Fibroblast of the conjunctiva (primary cell): ENCODE measurements around the gene FHIT.
"Not testable (repeated sequence)": the region's sequence is repeated elsewhere in the genome, so short reads cannot be mapped to it uniquely, and the experiment has no call there.

ENCODE experiments used
- DNase-seq: peaks from one replicate; pipeline ENCODE4 v3.0.0-alpha.2; 2010; ENCODE audit warnings: low read depth

Gene FHIT

DNA sequence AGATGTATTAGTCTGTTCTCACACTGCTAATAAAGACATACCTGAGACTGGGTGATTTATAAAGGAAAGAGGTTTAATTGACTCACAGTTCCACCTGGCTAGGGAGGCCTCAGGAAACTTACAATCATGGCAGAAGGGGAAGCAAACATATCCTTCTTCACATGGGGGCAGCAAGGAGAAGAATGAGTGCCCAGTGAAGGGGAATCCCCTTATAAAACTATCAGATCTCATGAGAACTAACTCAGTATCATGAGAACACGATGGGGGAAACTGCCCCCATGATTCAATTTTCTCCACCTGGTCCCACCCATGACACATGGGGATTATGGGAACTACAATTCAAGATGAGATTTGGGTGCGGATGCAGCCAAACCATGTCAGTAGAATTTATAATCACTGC lies 1316.7 kb downstream of the FHIT start:
- DNase-seq, result not testable (repeated sequence)

GRCh38 chr3:59930170-59930569 lies 1321.1 kb downstream of the FHIT start:
- DNase-seq, result no peak

- DNase-seq, result no peak
Observed at GRCh38 chr3:59927056-59927455, 1324.2 kb downstream of the FHIT start.

GRCh38 chr3:59925946-59926345 lies 1325.3 kb downstream of the FHIT start:
- DNase-seq, result no peak

DNA sequence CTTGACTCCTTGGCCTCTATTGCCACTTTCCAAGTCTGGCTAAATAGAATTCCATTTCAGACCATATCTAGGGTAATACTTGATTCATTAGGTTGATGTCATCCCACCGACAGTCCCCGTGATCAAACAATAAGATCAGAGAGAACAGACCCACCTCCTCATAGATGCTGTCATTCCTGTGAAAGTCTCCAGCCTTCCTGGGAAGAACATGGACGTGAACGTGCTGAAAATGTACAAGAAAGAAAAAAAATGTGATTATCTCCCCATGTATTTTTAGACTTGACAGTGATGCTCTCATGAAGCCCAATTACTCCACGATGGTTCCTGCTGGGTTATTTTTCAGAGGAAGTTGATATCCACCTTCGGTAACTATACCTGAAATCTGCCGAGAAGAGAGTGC lies 1329.1 kb downstream of the FHIT start:
- no peak for DNase-seq

GRCh38 chr3:59920822-59921221 lies 1330.4 kb downstream of the FHIT start:
- DNase-seq, result no peak

- DNase-seq, result no peak
Observed at GRCh38 chr3:59919586-59919985, 1331.7 kb downstream of the FHIT start.

DNA sequence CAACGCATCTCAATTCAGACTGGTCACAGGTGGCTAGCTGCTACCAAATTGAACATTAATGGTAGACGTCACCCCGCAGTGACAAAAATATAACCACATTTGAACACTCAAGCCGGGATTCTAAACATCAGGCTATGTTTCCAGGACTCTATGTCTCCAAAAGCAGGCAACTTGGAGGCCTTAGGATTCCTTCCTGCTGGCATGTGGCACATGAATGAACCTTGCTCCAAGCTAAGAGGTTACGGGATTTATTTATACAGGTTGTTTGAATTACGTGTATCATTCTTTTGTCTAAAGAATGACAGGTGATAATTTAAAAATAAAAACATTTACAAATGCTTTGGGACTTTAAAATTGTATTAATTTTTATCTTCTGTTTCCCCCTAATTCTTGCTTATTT lies 1337.0 kb downstream of the FHIT start:
- no peak for DNase-seq

- no peak for DNase-seq
Observed at GRCh38 chr3:59913645-59914044, 1337.6 kb downstream of the FHIT start.

DNA sequence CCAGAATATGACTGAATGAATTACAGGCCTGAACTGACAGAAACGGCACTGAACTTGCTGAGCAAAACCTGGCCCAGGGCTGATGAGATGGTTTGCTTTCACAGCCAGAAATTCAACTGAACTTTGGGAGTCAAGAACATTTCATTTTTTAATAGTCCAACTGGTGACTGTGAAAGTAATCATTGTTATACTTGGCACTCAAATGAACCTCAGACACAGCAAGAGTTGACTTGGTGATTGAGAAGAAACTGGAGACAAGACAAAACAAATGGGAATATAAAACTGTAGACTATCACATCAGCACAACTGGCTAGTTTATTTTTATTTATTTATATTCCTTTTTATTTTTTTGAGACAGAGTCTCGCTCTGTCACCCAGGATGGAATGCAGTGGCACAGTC lies 1342.6 kb downstream of the FHIT start:
- DNase-seq, result no peak

GRCh38 chr3:59908280-59908679 lies 1343.0 kb downstream of the FHIT start:
- no peak for DNase-seq

GRCh38 chr3:59904296-59904695 lies 1347.0 kb downstream of the FHIT start:
- no peak for DNase-seq

GRCh38 chr3:59899061-59899460 lies 1352.2 kb downstream of the FHIT start:
- no peak for DNase-seq

DNA sequence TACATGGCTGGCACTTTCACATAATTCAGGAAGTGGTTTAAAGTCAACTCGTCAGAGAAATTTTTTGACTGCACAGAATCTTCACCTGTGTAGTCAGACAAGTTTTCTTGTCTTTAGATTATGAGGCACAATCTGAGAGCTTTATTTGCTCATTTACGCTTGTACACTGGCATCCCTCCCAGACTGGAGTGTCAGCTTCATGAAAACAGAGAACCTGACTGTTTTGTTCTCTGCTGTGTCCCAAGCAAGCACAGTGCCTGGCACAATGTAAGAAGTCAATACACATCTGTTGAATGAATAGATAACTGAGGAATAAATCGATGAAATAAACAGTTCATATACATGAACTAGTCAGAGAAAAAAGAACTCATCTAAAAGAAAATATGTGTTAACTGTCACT lies 1355.3 kb downstream of the FHIT start:
- no peak for DNase-seq

DNA sequence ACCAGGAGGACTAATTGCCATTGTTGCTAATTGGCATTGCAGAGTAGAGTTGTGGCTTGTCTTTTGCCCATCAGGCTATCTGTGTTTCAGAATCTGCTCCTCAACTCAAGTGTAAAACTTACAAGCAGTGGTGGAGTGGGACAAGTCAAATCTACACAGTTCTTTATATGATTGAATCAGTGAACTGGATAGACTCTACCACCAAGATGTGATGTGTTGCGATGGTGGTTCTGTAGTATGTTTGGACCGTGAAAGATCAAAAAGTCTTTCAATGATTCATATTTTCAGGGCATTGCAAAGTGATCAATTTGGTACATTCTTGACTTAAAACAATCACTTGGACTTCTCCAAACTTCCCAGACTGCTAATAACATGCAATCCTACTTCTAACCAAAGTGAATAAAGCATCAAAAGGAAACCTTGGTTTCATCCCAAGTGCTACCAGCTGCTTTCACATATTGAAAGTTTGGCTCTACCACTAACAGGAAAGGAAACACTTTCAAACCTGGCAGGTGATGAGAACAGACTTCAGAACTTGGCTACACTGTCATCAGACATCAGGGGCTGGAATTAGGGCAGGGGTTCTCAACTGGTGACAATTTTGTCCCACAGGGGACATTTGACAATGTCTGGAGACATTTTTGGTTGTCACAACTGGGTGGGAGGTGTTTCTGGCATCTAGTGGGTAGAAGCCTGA lies 1356.7 kb downstream of the FHIT start:
- no peak for DNase-seq

GRCh38 chr3:59890639-59891038 lies 1360.6 kb downstream of the FHIT start:
- no peak for DNase-seq

GRCh38 chr3:59886790-59887189 lies 1364.5 kb downstream of the FHIT start:
- DNase-seq, result no peak

DNA sequence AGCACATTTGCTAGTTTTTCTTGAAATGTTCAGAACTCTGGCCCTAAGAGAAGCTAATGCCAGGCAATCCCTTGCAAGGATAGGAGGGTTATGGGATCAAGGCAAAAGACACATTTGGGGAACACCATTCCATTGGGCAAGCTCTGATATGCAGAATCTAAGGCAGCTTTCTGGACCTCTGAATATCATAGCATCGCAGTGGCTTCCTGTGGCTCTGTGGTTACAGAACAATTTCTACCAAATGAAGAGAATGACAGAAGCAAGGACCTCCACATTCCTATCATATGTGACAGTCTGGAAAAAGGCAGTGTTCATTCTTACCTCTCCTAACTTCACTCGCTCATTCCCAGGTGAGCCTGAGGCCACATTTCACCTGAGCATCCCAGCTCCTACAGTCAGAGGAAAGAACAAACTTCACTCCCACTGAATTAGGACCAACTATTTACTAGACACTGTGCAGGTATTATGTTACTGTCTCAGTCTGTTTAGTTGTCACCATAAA lies 1365.3 kb downstream of the FHIT start:
- DNase-seq, result no peak

DNA sequence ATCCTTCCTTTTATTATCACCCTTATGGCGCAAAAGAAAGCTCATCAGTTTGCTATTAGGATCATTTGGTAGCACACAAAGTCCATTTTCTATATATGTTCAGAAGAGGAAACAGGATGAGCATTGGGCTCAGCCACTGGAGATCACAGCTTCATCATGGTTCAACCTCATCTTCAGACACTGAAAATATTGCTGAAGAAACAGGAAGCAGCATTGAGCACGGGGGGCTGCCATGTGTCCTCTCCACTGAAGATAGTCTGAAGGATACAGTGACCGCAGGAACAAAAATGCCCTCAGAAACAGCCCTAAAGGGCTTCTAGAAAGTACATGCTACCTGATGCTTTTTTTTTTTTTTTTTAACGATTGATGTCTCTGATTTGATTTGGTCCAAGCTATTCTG lies 1366.2 kb downstream of the FHIT start:
- no peak for DNase-seq

- DNase-seq, result no peak
Observed at GRCh38 chr3:59884409-59884808, 1366.8 kb downstream of the FHIT start.

- no peak for DNase-seq
Observed at GRCh38 chr3:59882746-59883145, 1368.5 kb downstream of the FHIT start.

DNA sequence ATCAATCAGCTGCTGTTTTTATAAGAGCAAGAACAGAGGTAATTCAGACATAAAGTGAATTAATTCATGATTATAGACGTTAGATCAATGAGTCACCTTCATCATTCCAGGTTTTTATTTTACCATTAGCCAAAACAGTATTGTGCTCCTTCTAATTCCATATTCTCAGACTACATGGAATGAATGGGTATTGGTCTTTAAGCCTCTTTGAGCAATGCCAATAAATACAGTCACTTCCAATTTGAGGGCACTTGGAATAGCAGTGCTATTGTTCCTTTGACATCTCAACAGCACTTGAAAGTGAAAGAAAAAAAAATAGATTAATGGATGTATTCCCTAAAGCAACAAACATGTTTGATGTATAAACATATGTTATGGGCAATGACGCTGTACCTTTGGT lies 1370.5 kb downstream of the FHIT start:
- no peak for DNase-seq

- no peak for DNase-seq
Observed at GRCh38 chr3:59879031-59879581, 1372.1 kb downstream of the FHIT start.

DNA sequence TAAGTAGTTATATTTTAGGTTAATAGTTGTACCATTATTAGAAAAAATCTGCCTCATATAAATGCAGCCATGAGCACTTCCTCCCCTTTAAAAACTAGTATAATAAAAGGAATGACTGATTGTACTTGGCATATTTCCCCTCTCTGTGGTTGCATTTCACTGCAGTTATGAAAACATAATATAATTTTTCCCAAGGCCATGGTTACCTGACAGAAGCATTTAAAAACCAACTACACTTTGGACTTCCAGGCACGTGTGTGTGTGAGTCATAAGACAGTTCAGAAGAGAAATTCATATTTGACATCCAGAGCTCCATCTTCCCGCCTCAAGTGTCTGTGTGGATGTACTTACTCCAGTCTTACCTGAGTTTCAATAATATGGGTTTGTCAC lies 1373.2 kb downstream of the FHIT start:
- no peak for DNase-seq
